ENCODE results near the gene F12. TPM values are rescaled to one million over a fixed set of nuclear protein-coding genes. Genes with fewer than 3 reads are reported as not detected.
"Not testable (repeated sequence)": the region's sequence is repeated elsewhere in the genome, so short reads cannot be mapped to it uniquely, and the experiment has no call there.

F12 gene
- total RNA-seq, 2 donors from 2014 or later = 0.27 to 0.39 TPM

DNA sequence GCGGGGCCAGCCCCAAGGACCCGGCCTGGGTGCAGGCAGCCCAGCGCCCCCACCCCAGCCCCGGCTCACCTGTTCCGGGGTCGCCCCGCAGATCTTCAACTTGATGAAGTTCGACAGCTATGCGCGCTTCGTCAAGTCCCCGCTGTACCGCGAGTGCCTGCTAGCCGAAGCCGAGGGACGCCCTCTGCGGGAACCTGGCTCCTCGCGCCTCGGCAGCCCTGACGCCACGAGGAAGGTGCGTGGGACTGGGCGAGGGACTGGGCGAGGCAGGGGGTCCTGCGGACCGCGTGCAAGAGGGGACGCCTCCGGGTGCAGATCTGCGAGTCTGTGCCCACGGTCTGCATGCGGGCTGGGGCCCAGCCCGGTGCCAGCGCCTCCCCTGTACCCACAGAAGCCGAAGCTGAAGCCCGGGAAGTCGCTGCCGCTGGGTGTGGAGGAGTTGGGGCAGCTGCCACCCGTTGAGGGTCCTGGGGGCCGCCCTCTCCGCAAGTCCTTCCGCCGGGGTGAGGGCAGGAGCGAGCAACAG is 42.0 kb downstream of the F12 start:
- DNase-seq (no peak), ATAC-seq (peak in 1 of 2 donors; percentile 2)
- intact Hi-C loops (cut with DNase I) = loop anchor here in 1 of 2 donors (10.0 kb wide), 1 partner anchor 53 kb away; the partner anchor contains the start of gene MXD3

DNA sequence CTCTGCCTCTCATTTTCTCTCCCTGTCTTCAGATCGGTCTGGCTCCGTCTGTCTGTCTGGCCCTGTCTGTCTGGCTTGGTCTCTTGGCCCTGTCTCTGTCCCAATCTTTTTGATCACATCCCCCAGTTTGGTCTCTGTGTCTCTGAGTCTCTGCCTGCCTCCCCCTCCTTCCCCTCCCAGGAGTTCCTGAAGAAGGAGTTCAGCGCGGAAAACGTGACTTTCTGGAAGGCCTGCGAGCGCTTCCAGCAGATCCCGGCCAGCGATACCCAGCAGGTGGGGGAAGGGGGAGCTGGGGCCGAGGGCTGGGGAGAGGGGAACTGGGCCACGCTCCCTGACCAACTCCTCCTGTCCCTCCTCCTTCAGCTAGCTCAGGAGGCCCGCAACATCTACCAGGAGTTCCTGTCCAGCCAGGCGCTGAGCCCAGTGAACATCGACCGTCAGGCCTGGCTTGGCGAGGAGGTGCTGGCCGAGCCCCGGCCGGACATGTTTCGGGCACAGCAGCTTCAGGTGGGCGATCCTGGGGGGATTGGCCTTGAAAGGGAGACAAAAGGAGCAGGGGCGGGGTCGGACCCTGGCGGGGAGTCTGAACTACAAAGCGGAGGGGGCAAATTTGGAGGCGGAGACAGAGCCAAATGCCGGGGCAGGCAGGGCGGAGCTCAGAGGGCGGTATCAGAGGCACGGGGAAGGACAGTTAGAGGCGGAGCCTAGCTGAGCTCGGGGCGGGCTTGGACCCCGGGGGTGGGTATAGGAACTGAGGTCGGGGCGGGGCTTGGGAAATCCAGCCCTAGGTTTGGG is 42.6 kb downstream of the F12 start:
- DNase-seq (peak; percentile 93), ATAC-seq (peak; percentile 90)
- intact Hi-C loops (cut with DNase I) = loop anchor here in 1 of 2 donors (10.0 kb wide), 1 partner anchor 52 kb away; the partner anchor contains the start of gene MXD3

DNA sequence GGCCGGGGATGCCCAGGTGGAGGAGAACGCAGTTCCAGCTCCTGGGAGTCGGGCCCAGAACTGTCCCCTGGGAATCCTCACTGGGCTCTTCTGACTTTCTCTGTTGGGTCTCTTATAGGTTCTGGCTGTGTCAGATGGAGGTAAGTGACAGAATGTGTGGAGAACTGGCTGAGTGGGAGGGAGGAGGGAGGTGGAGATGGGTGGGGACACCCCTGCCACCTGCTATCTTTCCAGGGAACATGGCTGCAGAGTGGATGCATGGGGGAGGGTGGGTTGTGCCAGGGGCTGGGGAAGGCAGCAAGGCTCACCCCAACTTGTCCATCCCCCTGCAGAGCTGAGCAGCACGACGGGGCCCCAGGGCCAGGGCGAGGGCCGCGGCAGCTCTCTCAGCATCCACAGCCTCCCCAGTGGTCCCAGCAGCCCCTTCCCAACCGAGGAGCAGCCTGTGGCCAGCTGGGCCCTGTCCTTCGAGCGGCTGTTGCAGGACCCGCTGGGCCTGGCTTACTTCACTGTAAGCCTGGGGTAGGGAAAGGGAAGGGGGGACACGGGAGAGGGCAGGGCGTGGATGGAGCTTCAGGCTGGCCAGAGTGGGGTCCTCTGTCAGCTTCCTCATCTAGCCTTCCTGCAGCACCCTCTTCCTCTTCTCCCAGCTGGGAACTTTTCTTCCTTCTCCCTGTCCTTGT is 43.4 kb downstream of the F12 start:
- DNase-seq (no peak), ATAC-seq (no peak)
- intact Hi-C loops (cut with DNase I) = loop anchor here in 1 of 2 donors (10.0 kb wide), 1 partner anchor 51 kb away; the partner anchor contains the start of gene MXD3

DNA sequence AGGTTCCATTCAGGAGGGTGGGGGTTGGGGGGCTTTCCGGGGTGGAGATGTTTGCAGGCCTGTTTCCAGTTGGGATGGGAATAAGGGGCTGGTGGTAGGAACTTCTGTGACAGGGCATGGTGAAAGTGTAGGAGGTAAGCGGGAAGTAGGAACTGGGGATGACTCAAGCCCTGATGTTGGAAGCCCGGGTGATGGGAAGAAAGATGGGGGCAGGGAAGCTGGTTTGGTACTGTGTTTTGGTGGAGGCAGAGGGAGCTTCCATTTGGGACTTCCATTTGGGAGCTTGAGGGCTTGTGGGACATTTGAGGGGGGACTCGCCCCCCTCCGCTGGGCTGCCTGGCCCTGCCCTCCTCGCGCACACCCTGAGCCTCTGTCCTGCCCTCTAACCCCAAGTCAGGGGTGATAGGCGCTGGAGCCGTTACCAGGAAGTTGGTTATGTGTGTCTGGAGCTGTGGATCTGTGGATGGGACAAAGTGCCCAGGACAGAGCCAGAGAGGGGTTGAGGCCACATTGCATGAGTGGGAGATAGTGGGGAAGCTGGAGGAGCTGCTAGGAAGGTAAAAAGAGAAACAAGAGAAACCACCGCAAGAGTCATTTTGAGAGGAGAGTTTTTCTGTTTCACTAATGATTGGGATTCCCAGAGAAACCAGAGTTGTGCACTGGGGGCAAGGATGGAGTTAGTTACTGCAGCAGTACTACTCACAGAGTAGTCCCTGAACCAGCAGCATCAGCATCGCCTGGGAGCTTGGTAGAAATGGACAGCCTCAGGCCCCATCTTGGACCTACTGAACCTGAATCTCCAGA is 45.0 kb downstream of the F12 start:
- no peak for ATAC-seq
- DNase-seq = no peak
- intact Hi-C loops (cut with DNase I) = loop anchor here in 1 of 2 donors (10.0 kb wide), 1 partner anchor 50 kb away; the partner anchor contains the start of gene MXD3

DNA sequence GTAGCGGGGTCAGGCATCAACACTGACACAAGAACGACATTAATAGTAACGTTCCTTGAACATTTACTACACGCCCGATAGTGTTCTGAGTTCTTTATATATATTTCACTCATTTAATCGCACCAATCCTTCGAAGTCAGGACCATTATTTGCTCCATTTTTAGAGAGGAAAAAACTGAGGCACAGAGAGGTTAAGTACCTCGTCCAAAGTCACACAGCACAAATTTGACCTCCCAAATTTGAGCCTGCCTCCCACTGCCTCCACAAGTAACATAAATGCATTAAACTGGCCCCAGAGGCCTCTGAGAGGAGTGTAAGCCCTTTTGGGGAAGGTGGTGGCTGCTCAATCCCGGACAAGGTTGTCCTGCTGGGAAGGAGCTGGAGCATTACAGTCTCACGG is 45.8 kb downstream of the F12 start:
- intact Hi-C loops (cut with DNase I) = loop anchor here in 1 of 2 donors (10.0 kb wide), 1 partner anchor 49 kb away; the partner anchor contains the start of gene MXD3
- ATAC-seq (no peak), DNase-seq (no peak)

DNA sequence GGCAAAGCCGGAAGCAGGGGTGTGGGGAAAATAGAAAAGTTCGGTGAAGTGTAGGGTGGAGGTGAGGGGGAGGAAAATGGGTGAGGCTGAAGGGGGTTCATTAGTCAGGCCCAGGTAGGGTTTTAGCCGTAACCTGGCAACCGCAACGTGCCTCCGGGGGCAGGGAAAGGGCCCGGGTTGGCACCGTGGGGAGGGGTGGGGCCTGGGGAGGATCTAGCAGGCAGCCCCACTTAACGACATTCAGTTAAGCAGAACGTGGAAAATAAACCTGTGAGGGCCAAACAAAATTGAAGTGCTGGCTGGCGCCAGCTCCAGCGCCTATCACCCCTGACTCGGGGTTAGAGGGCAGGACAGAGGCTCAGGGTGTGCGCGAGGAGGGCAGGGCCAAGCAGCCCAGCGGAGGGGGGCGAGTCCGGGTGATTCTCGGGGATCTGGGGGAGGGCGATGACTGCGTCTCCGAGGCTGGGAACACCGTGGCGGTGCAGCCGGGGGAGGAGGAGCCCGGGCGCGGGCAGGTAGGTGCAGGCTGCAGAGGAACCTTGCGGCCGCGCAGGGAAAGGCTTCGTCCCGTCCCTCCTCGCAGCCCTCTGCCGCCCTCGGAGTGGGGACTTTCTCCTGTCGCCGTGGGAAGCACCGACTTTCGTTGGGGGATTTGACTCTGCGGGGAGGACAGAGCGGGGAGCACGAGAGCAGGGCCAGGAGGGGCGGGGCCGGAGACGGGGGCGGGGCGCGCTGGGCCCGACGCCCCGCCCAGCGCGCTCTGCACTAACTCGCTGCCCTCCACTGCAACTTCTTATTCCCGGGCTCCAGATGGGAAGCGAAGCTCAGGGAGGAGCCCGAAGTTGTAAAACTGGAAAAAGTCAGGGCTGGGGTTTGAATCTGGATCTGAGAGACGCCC is 46.5 kb downstream of the F12 start:
- DNase-seq = peak; percentile 65
- ATAC-seq = peak; percentile 47 to 70
- intact Hi-C loops (cut with DNase I) = loop anchor here in 1 of 2 donors (10.0 kb wide), 1 partner anchor 48 kb away; the partner anchor contains the start of gene MXD3

DNA sequence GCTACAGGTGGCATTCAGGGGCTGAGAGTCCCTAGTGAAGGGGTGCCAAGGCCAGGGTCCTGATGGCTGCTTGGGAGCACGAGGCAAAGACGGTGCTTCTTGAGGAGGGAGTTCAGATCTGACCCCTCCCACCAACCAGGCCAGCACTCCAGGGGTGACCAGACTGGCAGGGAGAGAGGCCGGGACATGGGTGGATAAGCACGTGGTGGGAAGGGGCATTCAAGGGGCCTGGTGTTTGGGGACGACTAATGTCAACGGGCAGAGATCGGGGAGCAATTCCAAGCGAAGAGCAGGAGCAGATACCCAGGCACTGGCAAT is 47.1 kb downstream of the F12 start:
- intact Hi-C loops (cut with DNase I) = loop anchor here in 1 of 2 donors (10.0 kb wide), 1 partner anchor 47 kb away; the partner anchor contains the start of gene MXD3
- no peak for ATAC-seq
- DNase-seq = no peak

DNA sequence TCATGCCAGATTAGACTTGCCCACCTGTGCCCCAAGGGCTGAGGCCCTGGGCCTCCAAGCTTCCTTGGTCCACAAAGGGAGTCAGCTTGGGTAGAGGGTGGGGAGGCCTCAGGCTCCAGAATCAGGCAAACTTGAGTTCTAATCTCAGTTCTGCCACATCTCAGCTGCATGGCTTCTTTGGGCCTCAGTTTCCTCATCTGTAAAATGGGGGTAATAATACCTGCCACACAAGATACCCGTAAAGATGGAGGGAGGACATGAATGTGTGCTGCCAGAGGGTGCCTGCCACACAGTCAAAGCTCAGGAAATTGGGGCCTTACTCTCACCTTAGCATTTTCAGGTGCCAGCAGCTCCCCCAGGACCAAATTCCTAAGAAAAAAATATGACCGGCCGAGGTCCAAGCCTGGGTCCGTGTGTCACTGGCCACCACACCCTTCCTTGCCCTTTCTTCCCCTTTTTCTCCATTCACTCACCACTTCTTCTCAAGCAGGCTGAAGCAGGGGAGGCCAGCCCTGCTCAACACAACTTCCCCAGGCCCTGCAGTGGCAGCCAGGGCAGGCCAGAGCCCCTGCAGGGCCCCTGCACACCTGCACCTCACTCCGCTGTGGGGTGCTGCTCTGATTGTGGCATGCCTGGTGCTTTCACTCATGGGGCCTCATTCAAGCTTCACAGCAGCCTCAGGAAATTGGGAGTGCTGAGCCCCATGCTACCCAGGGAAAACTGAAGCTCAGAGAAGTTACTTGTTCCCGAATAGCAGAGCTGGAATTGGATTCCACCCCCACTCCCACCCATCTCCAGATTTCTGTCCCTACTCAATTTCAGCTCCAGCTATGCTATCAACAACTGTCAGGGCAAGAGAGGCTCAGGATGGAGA is 47.7 kb downstream of the F12 start:
- intact Hi-C loops (cut with DNase I) = loop anchor here in 1 of 2 donors (10.0 kb wide), 1 partner anchor 47 kb away; the partner anchor contains the start of gene MXD3
- ATAC-seq (no peak), DNase-seq (no peak)

DNA sequence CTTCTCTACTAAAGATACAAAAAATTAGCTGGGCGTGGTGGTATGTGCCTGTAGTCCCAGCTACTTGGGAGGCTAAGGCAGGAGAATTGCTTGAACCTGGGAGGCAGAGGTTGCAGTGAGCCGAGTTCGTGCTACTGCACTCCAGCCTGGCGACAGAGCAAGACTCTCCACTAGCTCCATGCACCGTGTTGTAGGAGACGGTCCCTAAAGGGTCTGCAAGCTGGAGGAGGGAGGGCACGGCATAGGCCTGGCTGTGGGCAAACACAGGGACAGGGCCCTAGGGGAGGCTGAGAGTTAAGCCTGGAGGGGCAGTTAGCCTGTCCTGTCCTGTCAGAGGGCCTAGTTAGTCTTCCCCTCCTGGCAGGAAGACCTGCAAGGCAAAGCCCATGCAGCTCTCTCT is 48.6 kb downstream of the F12 start:
- intact Hi-C loops (cut with DNase I) = loop anchor here in 1 of 2 donors (10.0 kb wide), 1 partner anchor 46 kb away; the partner anchor contains the start of gene MXD3
- not testable (repeated sequence) for ATAC-seq, DNase-seq

DNA sequence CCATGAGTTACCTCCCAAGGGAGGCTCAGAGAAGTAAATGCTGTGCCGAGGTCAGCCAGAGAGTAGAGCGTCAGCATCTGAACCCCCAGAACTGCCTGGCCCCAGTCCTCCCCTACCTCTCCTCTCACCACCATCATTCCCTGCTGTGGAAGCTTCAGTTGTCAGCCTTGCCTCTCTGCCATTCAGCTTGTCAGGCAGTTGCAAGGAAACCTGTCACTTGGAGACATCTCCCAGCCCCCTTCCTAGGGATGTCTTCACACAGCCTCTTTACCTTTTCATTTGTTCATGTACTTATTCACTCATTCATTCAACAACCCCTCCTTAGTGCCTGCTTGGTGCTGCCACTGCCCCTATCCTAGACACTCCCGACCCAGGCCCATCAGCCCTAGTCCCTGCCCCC is 49.5 kb downstream of the F12 start:
- intact Hi-C loops (cut with DNase I) = loop anchor here in 1 of 2 donors (10.0 kb wide), 1 partner anchor 45 kb away; the partner anchor contains the start of gene MXD3
- ATAC-seq = no peak
- DNase-seq = no peak

DNA sequence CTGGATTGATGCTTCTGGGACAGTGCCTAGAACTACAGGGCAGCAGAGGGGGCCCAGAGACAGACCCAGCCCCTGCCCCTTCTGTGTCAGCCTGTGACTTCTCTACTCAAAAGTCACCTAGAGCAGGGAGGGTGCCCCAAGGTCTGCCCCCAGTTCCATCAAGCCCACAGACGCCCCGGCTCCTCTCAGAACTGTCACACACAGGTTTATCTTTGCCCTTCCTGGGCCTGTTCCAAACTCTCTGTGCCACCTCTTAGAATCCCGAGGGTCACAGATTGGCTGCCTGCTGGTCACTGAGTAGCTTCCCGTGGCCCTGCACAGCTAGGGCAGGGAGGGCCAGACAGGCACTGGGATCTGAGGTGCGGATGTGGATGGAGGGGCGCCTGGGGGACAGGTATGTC is 49.9 kb downstream of the F12 start:
- intact Hi-C loops (cut with DNase I) = no loop called here
- no peak for DNase-seq
- ATAC-seq = no peak

DNA sequence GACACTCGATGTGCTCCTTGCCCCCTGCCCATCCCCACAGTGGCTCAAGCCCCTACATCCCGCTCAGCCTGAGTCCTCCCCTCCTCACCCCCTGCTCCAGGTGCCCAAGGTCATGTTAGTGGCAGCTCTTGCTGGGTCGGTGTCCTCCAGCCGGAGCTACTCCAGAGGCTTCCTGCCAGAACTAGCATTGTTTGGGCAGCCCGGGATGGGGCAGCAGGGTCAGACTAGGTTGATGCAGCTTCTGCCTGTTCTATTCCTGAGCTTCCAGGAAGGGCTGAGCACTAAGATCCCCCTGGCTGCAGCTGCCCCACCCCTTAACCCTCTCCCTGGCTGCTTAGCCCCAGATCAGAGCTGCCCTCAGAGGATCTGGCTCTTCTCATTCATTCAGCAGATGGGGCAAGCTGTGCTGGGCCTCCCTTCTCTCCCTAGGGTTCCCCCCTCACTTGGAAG is 51.0 kb downstream of the F12 start:
- ATAC-seq = no peak
- DNase-seq = no peak
- intact Hi-C loops (cut with DNase I) = no loop called here

DNA sequence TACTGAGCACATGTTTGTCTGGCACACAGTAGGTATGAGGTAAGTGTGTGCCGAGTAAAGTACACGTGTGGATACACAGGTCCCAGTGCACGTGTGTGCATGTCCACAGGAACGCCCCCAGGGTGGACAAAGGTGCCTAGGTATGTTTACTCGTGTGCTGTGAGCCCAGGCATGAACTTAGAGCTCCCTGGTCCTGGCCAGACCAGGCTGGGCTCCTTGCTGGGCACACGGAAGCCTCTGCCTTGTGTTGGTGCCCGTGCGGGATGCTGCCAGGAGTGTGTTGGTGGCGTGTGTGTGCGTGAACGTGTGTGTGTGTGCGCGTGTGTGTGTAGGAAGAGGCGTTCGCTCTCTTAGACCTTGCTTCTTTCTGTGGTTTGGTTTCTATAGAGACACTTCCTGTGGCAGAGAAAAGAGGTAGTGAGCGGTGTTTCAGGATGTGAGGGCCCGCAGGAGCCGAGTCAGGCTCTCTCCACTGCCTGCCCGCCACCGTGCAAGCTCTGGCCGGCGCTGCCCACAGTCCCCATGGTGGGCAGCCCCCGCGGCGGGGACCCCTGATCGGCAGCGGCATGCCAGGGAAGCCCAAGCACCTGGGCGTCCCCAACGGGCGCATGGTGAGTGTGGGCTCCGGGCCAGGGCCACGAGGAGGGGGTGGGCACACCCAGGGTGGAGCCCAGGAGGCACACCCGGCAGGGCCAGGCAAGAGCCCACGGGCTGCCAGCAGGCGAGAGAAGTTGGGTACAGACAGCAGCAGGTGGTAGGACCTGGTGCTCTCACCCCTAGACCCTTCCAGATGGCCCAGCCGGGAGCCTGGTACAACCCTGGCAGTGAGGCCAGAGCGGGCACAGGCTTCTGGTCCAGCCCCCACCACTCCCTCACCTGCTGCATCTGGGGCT is 51.7 kb downstream of the F12 start, which contains the start of gene RGS14:
RGS14 (plus strand) TSS at position 466 of the 893 bp plus-strand sequence; CDS start at position 567, 101 bp downstream.
- intact Hi-C loops (cut with DNase I) = no loop called here
- no peak for DNase-seq
- ATAC-seq = peak; percentile 54 to 80

DNA sequence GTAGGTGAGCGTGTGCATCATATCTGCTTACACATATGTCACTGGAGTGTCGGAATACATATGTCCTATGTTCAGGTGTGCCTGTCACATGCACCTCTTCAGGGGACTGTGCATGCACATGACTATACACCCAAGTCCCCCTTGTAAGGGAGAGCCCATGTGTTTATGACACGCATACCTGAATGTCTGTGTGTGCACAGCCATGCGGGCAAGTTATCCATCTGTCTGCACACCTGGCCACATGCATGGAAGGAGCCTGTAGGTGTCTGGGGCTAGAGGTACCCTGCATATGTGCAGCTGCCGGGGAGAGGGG is 52.3 kb downstream of the F12 start:
- intact Hi-C loops (cut with DNase I) = no loop called here
- no peak for DNase-seq
- no peak for ATAC-seq

DNA sequence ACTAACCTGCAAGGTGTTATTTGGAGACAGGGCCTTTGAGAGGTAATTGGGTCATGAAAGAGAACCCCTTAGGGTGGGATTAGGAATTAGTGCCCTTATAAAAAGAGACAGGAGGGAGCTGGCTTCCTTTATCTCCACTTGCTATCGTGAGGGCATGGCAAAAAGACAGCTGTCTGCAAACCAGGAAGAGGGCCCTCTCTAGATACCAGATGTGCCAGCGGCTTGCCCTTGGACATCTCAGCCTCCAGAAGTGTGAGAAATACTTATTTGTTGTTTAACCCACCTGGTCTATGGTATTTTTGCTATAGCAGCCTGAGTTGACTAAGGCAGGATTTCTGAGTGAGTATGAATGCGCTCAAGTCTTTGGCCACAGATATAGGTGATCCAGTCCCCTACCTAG is 52.6 kb downstream of the F12 start:
- no peak for DNase-seq
- intact Hi-C loops (cut with DNase I) = no loop called here
- no peak for ATAC-seq

DNA sequence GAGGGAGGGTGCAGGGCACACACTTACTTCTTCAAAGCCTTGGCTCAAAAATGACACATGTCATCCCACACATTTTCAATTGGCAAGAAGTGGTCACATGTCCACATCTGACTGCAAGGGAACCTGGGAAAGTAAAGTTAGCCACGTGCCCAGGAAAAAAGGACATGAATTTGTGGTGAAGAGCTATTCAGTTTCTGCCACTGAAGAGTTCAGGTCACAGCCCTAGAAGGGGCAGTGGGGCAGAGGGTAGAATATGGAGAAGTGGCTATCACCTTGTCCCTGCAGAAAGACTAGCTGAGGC is 53.5 kb downstream of the F12 start:
- DNase-seq (no peak), ATAC-seq (no peak)
- intact Hi-C loops (cut with DNase I) = no loop called here

All from left cardiac atrium (tissue), 4 donors.